ENCODE measurements around the gene SRGAP2C.
"Not testable (repeated sequence)": the region's sequence is repeated elsewhere in the genome, so short reads cannot be mapped to it uniquely, and the experiment has no call there.

SRGAP2C gene

GRCh38 chr1:121397101-121397500 is 212.3 kb downstream of the SRGAP2C start:
- H3K4me3 ChIP-seq (ENCODE audit: low read length) = peak overlapping the region; percentile 47
- DNase-seq (ENCODE audit: low read depth) = not testable (repeated sequence)

GRCh38 chr1:121399193-121399592 is 214.4 kb downstream of the SRGAP2C start:
- H3K4me3 ChIP-seq (ENCODE audit: low read length); DNase-seq (ENCODE audit: low read depth): not testable (repeated sequence)

- not testable (repeated sequence) for H3K4me3 ChIP-seq (ENCODE audit: low read length); DNase-seq (ENCODE audit: low read depth)
Measured at GRCh38 chr1:121400108-121400507, 215.3 kb downstream of the SRGAP2C start.

GRCh38 chr1:121400541-121401310 is 216.0 kb downstream of the SRGAP2C start:
- DNase-seq (ENCODE audit: low read depth); H3K4me3 ChIP-seq (ENCODE audit: low read length): not testable (repeated sequence)

GRCh38 chr1:121401375-121401955 is 216.7 kb downstream of the SRGAP2C start:
- DNase-seq (ENCODE audit: low read depth) = not testable (repeated sequence)
- H3K4me3 ChIP-seq (ENCODE audit: low read length) = peak overlapping the region; percentile 29

- not testable (repeated sequence) for H3K4me3 ChIP-seq (ENCODE audit: low read length); DNase-seq (ENCODE audit: low read depth)
Measured at GRCh38 chr1:121403254-121403653, 218.5 kb downstream of the SRGAP2C start.

- no peak for DNase-seq (ENCODE audit: low read depth)
- H3K4me3 ChIP-seq (ENCODE audit: low read length) = no peak overlapping the region
- no peak for TF ChIP-seq CTCF (IDR thresholded peaks at IDR 0.05; ENCODE audit: insufficient read depth, low read depth, low read length, missing control alignments)
Measured at GRCh38 chr1:121408354-121408753, 223.6 kb downstream of the SRGAP2C start.

GRCh38 chr1:121413821-121414220 is 229.0 kb downstream of the SRGAP2C start:
- no peak for TF ChIP-seq CTCF (IDR thresholded peaks at IDR 0.05; ENCODE audit: insufficient read depth, low read depth, low read length, missing control alignments)
- no peak overlapping the region for H3K4me3 ChIP-seq (ENCODE audit: low read length)
- no peak for DNase-seq (ENCODE audit: low read depth)

- no peak overlapping the region for H3K4me3 ChIP-seq (ENCODE audit: low read length)
- no peak for TF ChIP-seq CTCF (IDR thresholded peaks at IDR 0.05; ENCODE audit: insufficient read depth, low read depth, low read length, missing control alignments)
- peak; percentile 46 for DNase-seq (ENCODE audit: low read depth)
Measured at GRCh38 chr1:121414905-121415304, 230.1 kb downstream of the SRGAP2C start.

GRCh38 chr1:121417325-121417923 is 232.6 kb downstream of the SRGAP2C start:
- no peak for TF ChIP-seq CTCF (IDR thresholded peaks at IDR 0.05; ENCODE audit: insufficient read depth, low read depth, low read length, missing control alignments)

More at GRCh38 chr1:121417325-121417923, 232.6 kb downstream of the SRGAP2C start:
- peak; percentile 92 for DNase-seq (ENCODE audit: low read depth)
- no peak overlapping the region for H3K4me3 ChIP-seq (ENCODE audit: low read length)

Data from epithelial cell of esophagus (primary cell).